GM18907 (cell line): Measurements from ENCODE around the gene MYL11.

Experiments used
- ATAC-seq: cut with Tn5 transposase; IDR thresholded peaks from one replicate; pipeline ENCODE4 v1.9.1; 2021; ENCODE audit warnings: mild to moderate bottlenecking, moderate library complexity; ENCODE audit not compliant: unreplicated experiment

MYL11 gene

DNA sequence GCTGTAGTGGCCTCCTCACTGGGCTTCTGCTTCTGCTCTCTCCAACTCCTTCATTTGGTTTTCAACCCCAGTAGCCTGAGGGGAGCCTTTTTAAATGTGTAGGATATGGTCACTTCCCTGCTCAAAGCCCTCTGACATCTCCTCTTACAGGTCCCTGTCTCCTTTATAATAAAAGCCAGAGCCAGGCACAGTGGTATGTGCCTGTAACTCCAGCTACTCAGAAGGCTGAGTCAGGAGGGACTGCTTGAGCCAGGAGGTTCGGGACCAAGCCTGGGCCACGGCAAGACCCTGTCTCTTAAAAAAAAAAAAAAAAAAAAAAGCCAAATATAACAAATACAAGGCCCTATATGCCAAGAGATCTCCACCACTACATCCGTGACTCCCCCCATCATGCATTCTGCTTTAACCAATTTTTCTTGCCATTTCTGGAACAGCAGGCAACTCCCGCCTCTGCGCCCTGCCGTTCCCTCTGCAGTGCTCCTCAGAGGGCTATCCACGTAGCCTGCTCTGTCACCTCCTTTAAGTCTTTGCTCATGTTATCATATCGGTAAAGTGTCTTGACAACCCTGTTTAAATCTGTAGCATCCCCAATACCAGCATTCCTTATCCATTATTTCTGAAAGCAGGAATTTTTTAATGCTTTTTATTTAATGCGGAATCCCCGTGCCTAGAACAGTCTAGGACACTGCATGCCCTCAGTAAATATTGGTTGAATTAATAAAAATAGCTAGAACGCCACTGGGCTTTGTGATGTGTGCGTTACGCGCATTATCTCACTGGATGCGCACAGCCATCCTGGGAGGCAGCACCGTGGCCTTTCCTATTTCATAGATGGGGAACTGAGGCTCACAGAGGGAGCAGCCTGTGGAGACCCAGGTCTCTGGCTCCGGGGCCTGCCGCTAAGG, 42.3 kb downstream of the MYL11 start:
- no peak for ATAC-seq

DNA sequence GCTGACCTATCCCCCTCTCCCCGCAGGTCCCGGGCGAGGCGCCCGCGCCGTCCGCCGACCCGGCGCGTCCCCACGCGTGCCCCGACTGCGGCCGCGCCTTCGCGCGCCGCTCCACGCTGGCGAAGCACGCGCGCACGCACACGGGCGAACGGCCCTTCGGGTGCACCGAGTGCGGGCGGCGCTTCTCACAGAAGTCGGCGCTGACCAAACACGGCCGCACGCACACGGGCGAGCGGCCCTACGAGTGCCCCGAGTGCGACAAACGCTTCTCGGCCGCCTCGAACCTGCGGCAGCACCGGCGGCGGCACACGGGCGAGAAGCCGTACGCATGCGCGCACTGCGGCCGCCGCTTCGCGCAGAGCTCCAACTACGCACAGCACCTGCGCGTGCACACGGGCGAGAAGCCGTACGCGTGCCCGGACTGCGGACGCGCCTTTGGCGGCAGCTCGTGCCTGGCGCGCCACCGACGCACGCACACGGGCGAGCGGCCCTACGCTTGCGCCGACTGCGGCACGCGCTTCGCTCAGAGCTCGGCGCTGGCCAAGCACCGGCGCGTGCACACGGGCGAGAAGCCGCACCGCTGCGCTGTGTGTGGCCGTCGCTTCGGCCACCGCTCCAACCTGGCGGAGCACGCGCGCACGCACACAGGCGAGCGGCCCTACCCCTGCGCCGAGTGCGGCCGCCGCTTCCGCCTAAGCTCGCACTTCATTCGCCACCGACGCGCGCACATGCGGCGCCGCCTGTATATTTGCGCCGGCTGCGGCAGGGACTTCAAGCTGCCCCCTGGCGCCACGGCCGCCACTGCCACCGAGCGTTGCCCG, 43.1 kb downstream of the MYL11 start:
- peak; percentile 79 for ATAC-seq

DNA sequence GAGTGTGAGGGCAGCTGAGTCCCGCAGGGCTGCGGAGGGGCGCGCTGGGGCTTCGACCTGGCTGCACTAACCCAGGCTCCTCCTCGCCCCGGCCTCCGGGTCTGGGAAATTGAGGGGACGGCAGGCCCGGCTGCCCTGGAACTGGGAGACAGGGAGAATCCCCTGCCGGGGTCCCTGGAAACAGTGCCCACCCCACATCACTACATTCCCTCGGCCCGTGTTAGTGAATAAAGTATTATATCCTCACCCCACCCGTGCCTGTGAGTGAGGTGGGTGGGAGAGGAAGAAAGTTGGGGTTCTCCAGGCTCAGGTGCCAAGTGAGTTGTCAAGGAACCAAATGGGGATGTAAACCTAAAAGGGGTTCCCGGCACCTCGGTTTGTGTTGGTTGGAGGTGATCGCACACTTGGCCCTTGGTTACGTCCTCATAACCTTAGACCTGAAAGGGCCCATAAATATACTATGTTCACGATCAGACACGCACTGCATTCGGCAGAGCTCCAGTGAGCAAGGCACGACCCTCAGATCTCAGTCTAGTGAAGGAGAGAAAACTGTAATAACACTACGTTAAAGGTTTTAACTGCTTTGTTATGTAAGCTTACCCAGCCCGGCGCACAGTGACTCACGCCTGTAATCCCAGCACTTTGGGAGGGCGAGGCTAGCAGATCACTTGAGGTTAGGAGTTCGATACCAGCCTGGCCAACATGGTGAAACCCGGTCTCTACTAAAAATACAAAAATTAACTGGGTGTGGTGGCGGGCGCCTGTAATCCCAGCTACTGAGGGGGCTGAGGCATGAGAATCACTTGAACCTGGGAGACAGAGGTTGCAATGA, 44.0 kb downstream of the MYL11 start:
- no peak for ATAC-seq

DNA sequence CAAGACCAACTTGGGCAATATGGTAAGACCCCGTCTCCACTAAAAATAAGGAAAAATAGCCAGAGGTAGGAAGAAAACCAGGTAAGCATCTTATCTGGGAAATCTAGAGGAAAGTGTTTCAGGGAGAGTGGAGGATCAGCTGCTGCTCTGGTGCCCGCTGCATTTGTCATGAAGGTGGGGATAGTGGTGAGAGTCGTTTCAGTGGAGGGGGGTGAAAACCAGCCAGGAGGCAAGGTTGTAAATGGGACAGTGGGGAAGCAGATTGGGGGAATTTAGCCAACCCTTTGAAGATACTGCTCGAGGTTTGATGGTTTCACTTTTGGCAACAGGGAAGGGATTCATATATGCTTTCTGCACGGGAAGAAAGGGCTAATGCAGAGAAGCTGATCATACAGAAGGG, 46.4 kb downstream of the MYL11 start:
- ATAC-seq = no peak
